GM18519 (cell line): ENCODE data around the gene BCL7A.
"Not testable (repeated sequence)": the region's sequence is repeated elsewhere in the genome, so short reads cannot be mapped to it uniquely, and the experiment has no call there.

Experiments
- ATAC-seq: cut with Tn5 transposase; IDR thresholded peaks from one replicate; pipeline ENCODE4 v1.9.1; 2021; ENCODE audit warnings: mild to moderate bottlenecking, moderate library complexity; ENCODE audit not compliant: unreplicated experiment, low FRiP score

BCL7A gene

DNA sequence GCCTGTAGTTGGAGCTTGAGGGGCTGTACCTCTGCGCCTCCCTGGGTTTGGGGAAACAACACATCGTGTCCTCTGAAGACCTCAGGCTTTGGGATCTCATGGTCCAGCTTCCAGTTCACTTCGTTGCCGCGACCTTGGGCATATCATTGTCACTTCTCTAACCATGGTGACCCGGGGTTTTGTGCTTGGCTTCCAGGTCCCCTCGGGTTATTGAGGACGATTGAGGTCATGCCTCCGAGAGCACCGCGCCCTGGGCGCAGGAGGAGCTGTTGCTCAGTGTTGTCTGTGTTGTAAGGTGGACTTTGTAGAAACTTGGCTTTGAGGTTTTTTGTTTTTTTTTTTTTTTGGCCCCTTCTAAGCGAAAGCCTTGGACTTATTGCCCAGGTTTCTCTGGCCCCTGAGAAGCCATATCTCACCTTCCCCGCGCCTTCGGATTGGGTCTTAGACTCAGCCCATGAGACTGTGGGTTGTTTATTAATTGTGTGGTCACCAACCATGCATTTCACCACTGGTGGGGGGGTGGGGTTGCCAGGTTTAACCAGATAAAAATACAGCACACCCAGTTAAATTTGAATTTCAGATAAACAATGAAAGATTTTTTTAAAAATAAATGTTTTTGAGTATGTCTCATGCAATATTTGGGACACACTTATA is 2.6 kb downstream of the BCL7A start:
- ATAC-seq, result no peak

DNA sequence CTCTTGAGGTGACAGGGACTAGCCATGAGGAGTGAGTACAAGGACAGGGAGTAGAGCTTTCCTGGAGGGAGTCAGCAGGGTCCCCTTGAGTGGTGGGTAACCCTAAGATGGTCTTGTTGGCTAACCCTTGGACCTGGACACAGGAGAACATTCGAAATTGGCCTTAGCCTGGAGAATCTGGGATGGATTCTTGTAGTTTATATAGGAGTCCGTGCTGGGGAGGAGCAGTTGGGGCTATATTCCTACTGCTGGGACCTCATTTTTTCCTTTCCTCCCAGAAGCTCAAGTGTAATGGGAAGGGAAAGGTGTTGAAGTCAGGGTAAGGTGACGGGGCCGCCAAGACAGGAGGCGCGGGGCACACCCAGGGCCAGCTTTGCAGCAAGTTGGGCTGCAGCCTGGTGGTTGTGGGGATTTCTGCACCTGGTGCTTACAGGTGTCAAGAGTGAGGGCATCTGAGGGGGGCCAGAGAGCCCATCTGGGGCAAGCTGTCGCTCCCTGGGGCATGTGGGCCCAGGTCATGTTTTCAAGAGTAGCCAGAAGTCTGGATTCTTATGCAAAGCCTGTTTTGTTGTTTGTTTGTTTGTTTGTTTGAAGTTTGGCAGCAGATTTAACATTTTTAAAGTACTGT is 5.1 kb downstream of the BCL7A start:
- ATAC-seq, result no peak

DNA sequence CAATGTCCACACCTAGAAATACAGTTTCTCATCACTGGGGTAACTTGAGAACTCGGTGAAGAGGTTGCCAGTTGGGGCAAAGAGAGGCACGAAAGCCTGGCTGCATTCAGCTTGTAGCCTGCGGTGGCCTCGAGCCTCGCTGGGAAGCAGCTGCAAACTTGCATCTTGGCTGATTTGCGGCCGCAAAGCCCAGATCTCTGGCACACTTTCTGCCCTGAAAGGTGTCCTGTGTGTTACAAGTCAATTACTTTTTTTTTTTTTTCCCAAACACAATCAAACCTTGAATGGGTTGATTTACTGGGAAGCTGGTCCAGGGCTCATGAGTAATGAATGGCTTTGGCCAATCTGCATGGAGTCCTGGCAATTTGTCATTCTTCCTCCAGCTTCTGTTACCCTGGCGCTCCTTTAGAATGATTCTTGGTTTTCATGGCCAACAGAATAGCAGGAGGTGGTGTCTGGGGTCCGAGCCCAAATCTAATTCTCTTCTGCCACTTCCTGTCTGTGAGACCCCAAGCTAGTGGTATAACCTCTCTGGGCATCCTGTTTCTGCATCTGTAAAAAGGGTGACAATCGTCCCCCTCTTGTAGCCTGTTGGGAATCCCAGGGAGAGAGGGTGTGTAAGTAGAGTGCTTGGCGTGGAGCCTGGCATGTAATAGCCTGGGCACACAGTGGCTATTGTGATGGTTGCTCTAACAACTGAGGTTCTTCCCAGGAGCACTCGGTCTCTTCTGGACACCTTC is 6.7 kb downstream of the BCL7A start:
- no peak for ATAC-seq

DNA sequence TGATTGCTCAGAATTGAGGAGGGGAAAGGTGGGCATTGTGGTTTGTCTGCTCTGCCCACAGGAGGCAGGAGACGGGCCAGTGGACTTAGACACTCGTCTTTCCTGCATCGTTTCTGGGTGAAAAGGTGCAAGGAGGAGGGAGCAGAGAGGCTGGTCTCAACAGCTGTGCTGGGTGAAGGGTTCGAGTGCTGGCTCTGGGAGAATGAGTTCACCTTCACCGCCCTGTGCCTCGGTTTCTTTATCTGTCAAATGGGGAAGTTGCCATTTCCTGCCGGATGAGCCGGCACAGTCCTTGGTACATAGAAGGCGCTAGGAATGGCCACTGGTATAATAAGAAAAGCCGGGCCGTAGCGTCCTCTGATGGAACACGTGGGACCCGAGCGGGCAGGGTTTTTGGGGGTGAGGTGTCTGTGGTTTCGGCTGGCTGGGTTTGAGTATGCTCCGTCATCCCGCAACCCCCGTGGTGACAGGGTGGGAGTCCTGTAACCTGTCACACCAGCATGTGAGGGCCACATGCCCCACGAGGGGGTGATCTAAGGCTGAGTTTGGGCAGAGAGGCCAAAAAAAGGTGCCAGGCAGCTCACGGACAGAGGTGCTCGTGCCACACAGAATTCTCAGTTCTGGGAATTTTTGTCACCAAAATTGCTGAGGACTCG is 7.3 kb downstream of the BCL7A start:
- no peak for ATAC-seq

DNA sequence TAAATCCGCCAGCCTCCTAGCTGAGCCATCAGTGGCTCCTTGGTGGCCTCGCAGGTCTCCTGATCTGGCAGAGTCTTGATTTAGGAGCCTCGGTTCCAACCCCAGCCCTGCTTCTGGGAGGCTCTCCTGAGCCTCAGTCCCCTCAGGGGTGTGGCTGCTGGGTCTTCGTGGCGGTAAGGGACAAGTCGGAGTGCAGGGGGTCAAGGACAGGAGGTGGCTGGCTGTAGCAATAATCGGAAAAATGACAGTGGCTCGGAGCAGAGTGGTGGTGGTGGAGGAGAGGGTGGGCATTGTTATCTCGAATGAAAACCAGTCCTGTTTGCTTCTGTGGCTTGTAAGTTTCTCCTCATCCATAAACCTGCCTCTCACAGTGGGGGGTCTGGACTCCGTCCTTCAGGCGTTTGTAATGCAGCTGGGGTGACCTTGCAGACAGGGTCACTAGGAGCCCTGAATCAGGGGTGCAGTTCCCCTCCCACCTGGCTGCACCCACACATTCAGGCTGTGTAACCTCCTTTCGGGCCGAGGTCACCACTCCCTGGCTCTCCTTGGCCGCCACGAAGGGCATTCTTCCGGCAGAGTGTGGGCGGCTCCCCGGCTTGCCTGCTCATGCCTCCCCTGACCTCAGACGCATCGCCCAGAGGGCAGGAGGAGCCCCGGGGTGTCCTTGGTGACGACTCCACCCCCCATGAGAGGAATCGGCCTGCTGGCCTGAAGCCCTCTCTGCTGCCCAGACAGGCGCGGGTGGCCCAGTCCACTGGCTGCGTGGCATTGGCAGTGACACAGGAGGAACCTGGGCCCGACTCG is 8.1 kb downstream of the BCL7A start:
- no peak for ATAC-seq

DNA sequence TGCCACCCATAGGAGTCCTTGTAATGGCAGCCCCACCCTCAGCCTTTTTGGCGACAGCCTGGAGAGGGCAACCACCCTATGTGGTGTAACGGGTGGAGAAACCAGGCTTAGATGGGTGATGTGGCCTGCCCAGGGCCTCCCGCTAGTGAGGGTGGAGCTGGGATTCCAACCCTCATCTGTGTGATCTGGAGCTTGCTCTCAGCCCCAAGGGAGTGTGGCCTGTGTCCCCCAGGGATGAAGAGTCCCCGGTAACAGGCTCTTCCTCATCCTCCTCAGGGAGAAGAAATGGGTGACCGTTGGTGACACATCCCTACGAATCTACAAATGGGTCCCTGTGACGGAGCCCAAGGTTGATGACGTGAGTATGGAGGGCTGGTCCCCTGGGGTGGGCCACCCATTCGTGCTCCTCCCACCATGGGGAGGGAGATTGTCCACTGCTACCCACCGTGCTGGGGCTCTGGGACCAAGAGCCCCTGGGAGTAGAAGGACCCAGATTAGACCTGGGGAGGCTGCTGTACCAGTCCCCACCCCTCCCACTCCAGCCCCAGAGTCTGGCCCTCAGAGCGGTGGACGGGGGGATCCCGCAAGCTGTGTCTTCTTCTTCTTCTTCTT is 8.8 kb downstream of the BCL7A start:
- no peak for ATAC-seq

DNA sequence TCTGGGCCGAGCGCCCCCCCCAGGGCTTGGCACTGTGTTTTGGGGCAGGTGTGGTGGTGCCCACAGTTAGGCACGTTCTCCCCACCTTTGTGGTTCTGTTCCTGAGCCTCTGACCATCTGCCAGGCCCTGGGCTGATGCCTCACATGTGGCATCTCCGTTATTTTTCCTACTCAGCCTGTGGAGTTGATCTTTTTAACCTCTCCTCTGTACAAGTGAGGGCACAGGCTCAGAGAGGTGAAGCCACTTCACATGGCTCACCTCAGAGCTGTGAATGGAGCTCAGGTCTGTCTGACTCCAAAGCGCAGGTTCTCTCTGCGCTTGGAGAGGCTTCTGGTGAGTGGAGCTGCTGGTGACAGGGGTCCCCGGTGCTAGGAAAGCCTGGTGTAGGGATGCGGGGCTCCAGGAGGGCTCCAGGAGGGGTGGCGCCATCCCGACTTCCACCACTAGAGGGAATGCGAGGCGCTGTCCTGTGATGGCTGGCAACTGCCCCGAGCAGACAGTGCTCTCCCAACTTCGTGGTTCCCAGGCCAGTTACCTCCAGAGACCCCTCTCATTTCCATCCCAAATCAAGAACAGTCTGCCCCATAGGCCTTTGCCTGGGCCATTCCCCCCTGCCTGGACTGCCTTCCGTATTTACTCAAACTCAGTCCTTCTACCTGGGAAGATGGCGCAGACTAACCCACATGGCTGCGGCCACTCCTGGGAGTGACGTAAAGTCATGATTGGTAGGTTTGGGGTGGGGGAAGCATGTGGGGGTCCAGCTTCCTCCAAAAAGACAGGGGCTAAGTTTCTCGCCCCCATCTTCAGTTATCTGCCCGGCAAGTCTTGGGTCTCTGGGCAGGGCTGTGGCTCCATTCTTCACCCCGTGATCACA is 9.9 kb downstream of the BCL7A start:
- ATAC-seq, result no peak

DNA sequence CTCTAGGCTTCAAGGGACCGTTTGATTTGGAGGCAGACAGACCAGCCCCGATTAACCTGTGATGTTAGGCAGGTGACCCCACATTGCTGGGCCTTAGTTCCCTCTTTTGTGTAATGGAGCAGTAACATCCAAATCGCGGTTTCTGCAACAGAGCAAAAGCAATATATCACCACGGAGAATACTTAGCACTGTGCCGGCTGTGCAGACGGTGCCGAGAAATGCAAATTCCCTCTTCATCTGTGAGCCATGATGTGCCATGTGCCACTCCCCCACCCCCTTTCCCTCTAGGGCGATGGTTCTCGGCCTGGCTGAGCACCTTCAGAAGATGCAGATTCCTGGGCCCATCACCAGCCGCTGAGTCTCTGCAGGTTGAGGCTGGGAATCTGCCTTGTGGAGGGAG is 10.9 kb downstream of the BCL7A start:
- ATAC-seq, result no peak

DNA sequence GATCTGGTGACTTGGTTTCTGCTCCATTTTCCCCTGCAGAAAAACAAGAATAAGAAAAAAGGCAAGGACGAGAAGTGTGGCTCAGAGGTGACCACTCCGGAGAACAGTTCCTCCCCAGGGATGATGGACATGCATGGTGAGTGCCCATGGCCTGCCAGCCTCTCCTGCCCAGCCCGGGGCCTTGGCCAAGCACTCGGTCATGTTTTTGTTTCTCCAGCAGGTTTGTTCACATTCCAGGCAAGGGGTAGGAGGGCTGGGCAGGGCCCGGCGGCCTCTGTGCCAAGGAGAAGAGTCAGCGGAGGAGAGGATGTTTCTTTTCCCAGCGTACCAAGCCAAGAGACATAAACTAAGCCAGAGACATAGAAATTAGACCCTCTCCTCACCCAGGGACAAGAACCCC is 13.6 kb downstream of the BCL7A start:
- ATAC-seq, result no peak

DNA sequence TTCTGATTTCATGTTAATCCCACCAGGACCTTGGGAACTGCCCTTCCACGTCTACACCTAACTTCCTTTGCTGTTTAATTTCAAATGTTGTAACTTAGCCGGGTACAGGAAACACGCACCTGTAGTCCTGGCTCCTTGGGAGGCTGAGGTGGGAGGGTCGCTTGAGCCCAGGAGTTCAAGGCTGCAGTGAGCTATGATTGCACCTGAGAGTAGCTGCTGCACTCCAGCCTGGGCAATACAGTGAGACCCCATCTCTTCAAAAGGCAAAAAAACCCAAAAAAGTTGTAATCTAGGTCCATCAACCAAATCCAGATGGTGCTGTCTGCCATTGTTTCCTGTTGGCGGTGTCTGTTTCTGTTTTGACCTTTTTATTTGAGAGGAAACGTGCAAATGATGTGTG is 14.5 kb downstream of the BCL7A start:
- ATAC-seq, result no peak

DNA sequence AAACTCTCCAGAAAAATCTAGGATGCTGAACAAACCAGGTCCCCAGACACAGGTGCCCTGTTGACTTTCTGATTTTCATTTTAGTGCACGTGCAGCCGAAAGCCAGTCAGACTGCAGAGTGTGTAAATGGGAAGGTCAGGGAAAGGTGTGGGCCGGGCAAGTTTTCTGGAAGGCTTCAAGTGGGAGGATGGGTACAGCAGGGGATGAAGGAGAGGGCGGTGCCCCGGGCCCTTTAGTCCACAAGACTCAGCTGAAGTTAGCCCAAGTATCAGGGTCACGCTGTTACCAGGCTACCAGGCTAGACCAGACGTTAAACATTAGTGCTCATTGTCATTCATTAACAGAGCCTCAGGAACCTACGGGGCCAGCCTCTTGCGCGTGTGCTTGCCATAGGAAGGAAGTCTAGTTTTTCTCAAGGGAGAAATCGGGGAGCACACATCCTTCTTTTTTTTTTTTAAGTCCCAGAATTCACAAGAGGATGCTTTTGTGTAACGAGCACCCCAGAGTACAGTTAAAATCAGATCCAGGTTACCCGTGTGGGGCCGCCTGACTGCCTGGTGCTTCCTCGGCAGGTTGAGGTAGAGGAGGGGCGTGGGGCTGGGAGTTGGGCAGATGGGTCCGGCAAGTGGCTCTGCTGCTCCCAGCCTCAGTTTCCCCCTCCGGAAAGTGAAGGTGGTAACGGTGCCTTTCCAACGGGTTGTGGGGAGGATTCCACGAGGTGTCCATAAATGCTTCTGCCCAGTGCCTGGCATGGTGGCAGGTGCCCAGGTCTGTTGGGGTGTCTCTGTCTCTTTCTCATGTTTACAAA is 19.1 kb downstream of the BCL7A start:
- no peak for ATAC-seq

DNA sequence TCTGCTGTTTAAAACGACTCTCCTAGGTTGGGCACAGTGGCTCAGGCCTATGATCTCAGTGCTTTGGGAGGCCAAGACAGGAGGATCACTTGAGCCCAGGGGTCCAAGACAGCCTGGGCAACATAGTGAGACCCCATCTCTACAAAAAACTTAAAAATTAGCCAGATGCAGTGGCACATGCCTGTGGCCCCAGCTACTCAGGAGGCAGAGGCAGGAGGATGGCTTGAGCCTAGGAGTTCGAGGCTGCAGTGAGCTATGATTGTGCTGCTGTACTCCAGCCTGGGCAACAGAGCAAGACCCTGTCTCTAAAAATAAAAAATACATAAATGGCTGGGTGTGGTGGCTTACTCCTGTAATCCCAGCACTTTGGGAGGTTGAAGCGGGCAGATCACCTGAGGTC is 19.8 kb downstream of the BCL7A start:
- ATAC-seq, result not testable (repeated sequence)

DNA sequence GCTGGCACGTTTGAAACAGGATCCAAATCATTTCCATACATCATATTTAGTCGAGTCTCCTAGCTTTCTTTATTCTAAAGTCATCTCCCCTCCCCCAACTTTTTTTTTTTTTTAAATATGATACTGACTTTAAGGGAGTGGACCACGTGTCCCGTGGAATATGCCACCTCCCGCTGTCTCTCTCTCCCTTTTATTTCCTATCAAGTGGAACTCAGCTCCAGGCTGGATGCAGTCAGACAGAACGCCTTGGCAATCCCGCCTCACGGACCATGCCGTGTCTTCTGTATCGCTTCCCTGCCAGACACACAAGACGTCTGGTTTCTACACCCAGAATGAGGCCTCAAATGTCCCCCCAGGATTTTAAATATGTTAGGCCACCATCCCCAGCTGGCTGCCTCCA is 21.2 kb downstream of the BCL7A start:
- ATAC-seq, result no peak

DNA sequence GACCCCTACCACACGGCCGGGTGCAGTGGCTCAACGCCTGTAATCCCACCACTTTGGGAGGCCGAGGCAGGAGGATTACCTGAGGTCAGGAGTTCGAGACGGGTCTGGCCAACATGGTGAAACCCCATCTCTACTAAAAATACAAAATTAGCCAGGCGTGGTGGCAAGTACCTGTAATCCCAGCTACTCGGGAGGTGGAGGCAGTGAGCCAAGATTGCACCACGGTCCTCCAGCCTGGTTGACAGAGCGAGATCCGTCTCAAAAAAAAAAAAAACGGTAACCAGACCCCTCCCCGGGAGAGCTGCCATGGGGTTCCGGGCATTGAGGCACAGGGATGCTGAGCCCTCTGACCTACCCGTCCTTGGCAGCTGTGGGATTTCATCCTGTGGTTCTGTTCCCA is 21.8 kb downstream of the BCL7A start:
- no peak for ATAC-seq

DNA sequence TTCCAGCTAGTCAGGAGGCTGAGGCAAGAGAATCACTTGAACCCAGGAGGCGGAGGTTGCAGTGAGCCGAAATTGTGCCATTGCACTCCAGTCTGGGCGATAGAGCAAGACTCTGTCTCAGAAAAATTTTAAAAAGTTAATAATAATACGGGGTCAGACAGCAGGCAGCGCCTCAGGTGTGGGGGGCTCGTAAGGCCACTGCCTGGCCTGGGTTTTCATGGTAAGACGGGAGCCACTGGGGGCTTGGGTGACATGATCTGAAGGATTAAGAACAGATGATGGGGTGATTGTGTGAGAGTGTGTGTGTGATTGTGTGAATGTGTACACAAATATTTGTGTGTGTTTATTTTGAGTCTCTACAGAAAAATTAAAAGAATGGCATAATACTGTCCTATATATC is 23.6 kb downstream of the BCL7A start:
- ATAC-seq, result no peak

DNA sequence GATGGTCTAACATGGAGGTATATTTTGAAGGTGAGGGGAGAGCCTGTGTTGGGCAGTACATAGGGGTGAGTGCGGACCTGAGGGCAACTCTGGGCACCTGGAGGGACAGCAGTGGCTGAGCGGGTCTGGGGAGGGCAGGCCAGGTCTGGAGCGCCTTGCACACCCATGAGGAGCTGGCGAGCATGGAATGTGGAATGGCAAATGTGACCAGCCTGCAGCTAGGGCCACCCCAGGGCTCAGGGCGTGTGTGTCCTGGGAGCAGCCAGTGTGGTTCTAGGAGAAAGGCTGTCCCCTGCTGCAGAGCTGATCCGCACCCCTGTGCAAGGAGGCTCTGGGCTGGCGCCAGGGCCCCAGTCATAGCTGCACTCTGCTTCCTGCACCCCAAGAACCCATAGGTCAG is 24.5 kb downstream of the BCL7A start:
- ATAC-seq, result no peak

DNA sequence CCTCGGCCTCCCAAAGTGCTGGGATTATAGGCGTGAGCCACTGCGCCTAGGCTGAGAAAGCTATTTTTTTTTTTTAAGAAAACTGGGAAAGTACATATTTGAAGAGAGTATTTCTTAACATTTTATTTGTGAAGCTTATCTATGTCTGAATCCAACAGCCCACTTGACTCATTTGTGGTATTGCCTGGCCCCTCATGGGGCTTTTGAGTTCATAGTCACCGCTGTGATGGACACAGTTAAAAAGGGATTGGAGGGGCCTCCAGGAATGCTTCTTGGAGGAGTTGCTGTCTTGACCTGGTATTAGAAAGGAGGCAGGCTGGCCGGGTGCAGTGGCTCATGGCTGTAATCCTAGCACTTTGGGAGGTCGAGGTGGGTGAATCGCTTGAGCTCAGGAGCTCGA is 26.5 kb downstream of the BCL7A start:
- no peak for ATAC-seq

DNA sequence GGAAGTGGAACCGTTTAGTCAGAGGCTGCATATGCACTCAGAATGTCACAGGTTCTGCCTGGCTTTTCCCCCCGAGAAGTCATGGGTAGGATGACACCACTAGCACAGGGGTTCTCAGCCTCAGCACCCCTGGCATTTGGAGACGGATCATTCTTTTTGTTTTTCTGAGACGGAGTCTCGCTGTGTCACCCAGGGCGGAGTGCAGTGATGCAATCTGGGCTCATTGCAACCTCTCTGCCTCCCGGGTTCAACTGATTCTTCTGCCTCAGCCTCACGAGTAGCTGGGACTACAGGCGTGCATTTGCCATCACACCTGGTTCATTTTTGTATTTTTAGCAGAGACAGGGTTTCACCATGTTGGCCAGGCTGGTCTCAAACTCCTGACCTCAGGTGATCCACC is 28.1 kb downstream of the BCL7A start:
- ATAC-seq, result no peak
